H1 (cell line): ENCODE results near the gene AVPR1B. TPM values are rescaled to one million over a fixed set of nuclear protein-coding genes. Genes with fewer than 3 reads are reported as not detected.

ENCODE experiments used
- BCL11A ChIP-seq, 2 experiments: IDR thresholded peaks; one replicate each; pipeline ENCODE4 v1.6.1; 2011; ENCODE audit warnings: low read depth in 2 of 2, low read length in 2 of 2, mild to moderate bottlenecking in 2 of 2
- CBX5 ChIP-seq: fragments of 300-800, 300-1000 bp; sonication (generic); IDR thresholded peaks from 2 replicates; pipeline ENCODE4 v1.7.1; 2016; ENCODE audit warnings: antibody characterized with exemption, low read length, low read depth
- FOSL1 ChIP-seq: IDR thresholded peaks from 2 replicates; pipeline ENCODE4 v1.6.1; 2011; ENCODE audit warnings: mild to moderate bottlenecking, low read depth, low read length, moderate library complexity; ENCODE audit not compliant: insufficient read depth
- JUN ChIP-seq: IDR thresholded peaks from 2 replicates; pipeline ENCODE4 v1.6.1; 2011; ENCODE audit warnings: low read depth, mild to moderate bottlenecking, improper control_type of control experiment, low read length
- NANOG ChIP-seq: IDR thresholded peaks from 2 replicates; pipeline ENCODE4 v1.6.1; 2011; ENCODE audit warnings: low read length, low read depth, mild to moderate bottlenecking, inconsistent platforms; ENCODE audit not compliant: insufficient read depth, poor library complexity, severe bottlenecking
- TBP ChIP-seq: IDR thresholded peaks from 2 replicates; pipeline ENCODE4 v1.6.1; 2011; ENCODE audit warnings: low read depth, low read length, improper control_type of control experiment
- polyA plus RNA-seq, 7 experiments: library from polyadenylated mRNA; depleted of rRNA in 3 of 7; stranded (reverse) in 5 of 7; unstranded in 2 of 7; fragments of >200 nt in 5 of 7; fragments of 200-250 nt in 2 of 7; gene quantifications; 1 replicate in 5 of 7; 2 replicates in 1 of 7; 4 replicates in 1 of 7; pipeline versions ENCODE4 v1.2.1 to v1.2.3, GENCODE V29; 2011 to 2013; ENCODE audit warnings: missing spikeins in 2 of 7, mixed read lengths in 2 of 7
- total RNA-seq: library from RNA; stranded (reverse); fragmentation: NEBNext Ultra II Directional; extraction: Animal tissue kit (Norgen Biotek cat#: 25700); gene quantifications from 2 replicates; pipeline ENCODE4 v1.2.1, GENCODE V29; 2021
- TF ChIP-seq, protein P1 (sequence below): fragments of 300-600 bp; sonication (generic); IDR thresholded peaks from 2 replicates; pipeline ENCODE4 v1.7.1; 2012; ENCODE audit warnings: low read length, moderate library complexity, mild to moderate bottlenecking, inconsistent platforms; ENCODE audit not compliant: insufficient replicate concordance
- TF ChIP-seq, protein P2 (sequence below): IDR thresholded peaks from 2 replicates; pipeline ENCODE4 v1.6.1; 2012; ENCODE audit warnings: inconsistent platforms
- TF ChIP-seq, protein P3 (sequence below): IDR thresholded peaks from 2 replicates; pipeline ENCODE4 v1.6.1; 2011; ENCODE audit warnings: low read length, improper control_type of control experiment

The AVPR1B gene
- total and polyA plus RNA-seq, 2 of the 8 experiments (the other 6 are each of a cell fraction or from before 2014, with no cell fraction given), result 0.29 to 0.50 TPM

DNA sequence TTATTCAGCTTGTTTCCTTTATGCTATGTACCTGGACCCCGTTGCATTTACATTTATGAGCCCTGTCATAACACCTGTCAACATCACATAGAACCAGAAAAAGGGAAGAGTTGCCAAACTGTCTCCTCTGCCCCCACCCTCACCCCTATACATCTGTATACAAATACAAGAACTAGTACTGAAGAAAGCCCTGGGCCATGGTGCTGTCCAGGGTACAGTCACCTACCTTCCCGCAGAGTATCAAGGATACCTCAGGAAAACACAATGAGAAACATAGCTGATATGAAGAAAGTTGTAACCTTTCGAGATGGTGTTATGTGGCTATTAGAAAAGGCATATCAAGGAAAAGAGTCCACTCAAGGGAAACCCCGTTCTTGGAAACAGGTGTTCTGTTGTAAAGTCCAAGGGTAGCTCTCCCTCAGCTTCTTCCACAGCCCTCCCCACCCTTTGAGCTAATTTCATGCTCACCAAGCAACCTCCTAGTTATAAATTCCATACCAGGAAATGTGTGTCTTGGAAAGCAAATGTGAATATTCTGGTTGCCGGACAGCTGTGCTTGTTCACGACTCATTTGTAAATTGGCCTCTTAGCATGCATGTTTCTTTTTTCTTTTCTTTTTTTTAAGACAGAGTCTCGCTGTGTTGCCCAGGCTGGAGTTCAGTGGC, 16.7 kb upstream of the AVPR1B start (continued):
- TF ChIP-seq, protein P1, sequence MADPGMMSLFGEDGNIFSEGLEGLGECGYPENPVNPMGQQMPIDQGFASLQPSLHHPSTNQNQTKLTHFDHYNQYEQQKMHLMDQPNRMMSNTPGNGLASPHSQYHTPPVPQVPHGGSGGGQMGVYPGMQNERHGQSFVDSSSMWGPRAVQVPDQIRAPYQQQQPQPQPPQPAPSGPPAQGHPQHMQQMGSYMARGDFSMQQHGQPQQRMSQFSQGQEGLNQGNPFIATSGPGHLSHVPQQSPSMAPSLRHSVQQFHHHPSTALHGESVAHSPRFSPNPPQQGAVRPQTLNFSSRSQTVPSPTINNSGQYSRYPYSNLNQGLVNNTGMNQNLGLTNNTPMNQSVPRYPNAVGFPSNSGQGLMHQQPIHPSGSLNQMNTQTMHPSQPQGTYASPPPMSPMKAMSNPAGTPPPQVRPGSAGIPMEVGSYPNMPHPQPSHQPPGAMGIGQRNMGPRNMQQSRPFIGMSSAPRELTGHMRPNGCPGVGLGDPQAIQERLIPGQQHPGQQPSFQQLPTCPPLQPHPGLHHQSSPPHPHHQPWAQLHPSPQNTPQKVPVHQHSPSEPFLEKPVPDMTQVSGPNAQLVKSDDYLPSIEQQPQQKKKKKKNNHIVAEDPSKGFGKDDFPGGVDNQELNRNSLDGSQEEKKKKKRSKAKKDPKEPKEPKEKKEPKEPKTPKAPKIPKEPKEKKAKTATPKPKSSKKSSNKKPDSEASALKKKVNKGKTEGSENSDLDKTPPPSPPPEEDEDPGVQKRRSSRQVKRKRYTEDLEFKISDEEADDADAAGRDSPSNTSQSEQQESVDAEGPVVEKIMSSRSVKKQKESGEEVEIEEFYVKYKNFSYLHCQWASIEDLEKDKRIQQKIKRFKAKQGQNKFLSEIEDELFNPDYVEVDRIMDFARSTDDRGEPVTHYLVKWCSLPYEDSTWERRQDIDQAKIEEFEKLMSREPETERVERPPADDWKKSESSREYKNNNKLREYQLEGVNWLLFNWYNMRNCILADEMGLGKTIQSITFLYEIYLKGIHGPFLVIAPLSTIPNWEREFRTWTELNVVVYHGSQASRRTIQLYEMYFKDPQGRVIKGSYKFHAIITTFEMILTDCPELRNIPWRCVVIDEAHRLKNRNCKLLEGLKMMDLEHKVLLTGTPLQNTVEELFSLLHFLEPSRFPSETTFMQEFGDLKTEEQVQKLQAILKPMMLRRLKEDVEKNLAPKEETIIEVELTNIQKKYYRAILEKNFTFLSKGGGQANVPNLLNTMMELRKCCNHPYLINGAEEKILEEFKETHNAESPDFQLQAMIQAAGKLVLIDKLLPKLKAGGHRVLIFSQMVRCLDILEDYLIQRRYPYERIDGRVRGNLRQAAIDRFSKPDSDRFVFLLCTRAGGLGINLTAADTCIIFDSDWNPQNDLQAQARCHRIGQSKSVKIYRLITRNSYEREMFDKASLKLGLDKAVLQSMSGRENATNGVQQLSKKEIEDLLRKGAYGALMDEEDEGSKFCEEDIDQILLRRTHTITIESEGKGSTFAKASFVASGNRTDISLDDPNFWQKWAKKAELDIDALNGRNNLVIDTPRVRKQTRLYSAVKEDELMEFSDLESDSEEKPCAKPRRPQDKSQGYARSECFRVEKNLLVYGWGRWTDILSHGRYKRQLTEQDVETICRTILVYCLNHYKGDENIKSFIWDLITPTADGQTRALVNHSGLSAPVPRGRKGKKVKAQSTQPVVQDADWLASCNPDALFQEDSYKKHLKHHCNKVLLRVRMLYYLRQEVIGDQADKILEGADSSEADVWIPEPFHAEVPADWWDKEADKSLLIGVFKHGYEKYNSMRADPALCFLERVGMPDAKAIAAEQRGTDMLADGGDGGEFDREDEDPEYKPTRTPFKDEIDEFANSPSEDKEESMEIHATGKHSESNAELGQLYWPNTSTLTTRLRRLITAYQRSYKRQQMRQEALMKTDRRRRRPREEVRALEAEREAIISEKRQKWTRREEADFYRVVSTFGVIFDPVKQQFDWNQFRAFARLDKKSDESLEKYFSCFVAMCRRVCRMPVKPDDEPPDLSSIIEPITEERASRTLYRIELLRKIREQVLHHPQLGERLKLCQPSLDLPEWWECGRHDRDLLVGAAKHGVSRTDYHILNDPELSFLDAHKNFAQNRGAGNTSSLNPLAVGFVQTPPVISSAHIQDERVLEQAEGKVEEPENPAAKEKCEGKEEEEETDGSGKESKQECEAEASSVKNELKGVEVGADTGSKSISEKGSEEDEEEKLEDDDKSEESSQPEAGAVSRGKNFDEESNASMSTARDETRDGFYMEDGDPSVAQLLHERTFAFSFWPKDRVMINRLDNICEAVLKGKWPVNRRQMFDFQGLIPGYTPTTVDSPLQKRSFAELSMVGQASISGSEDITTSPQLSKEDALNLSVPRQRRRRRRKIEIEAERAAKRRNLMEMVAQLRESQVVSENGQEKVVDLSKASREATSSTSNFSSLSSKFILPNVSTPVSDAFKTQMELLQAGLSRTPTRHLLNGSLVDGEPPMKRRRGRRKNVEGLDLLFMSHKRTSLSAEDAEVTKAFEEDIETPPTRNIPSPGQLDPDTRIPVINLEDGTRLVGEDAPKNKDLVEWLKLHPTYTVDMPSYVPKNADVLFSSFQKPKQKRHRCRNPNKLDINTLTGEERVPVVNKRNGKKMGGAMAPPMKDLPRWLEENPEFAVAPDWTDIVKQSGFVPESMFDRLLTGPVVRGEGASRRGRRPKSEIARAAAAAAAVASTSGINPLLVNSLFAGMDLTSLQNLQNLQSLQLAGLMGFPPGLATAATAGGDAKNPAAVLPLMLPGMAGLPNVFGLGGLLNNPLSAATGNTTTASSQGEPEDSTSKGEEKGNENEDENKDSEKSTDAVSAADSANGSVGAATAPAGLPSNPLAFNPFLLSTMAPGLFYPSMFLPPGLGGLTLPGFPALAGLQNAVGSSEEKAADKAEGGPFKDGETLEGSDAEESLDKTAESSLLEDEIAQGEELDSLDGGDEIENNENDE, result no peak
- no peak for TF ChIP-seq JUN
- no peak for TF ChIP-seq TBP
- TF ChIP-seq CBX5, result no peak
- TF ChIP-seq BCL11A (IDR thresholded peaks at IDR 0.05; ENCODE audit: low read depth in 2 of 2, low read length in 2 of 2), result no peak
- TF ChIP-seq FOSL1, result no peak
- TF ChIP-seq, protein P2, sequence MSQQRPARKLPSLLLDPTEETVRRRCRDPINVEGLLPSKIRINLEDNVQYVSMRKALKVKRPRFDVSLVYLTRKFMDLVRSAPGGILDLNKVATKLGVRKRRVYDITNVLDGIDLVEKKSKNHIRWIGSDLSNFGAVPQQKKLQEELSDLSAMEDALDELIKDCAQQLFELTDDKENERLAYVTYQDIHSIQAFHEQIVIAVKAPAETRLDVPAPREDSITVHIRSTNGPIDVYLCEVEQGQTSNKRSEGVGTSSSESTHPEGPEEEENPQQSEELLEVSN, result no peak
- TF ChIP-seq, protein P3, sequence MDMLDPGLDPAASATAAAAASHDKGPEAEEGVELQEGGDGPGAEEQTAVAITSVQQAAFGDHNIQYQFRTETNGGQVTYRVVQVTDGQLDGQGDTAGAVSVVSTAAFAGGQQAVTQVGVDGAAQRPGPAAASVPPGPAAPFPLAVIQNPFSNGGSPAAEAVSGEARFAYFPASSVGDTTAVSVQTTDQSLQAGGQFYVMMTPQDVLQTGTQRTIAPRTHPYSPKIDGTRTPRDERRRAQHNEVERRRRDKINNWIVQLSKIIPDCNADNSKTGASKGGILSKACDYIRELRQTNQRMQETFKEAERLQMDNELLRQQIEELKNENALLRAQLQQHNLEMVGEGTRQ, result no peak
- TF ChIP-seq NANOG, result no peak
